HPDE6-E6E7 (cell line): ENCODE measurements around the gene ADGRA1.

Experiments used
- DNase-seq: peaks from one replicate; pipeline ENCODE4 v3.0.0; 2011; ENCODE audit warnings: missing footprints; ENCODE audit errors: extremely low spot score

ADGRA1 gene

DNA sequence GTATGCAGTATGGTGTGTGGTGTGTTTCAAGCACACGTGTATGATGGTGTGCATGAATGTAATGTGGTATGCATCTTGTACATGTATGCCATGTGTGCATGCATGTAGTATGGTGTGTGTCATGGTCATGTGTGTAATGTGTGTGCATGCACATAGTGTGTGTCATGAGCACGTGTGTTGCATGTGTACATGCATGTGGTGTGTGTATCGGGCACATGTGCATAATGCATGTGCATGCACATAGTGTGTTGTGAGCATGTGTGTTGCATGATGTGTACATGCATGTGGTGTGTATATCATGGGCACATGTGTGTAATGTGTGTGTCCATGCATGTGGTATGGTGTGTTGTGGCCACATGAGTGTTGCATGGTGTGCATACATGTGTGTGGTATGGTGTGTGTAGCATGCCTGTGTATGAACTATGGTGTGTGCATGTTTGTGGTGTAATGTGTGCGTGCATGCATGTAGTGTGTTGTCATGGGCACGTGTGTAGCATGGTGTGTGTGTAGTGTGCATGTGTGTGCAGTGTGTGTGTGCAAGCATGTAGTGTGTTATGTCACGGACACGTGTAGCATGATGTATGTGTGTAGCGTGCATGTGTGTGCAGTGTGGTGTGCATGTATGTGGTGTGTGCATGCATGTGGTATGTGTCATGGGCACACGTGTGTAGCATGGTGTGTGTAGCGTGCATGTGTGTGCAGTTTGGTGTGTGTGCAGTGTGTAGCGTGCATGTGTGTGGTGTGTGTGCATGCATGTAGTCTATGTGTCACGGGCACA lies 89.8 kb downstream of the ADGRA1 start:
- no peak for DNase-seq

DNA sequence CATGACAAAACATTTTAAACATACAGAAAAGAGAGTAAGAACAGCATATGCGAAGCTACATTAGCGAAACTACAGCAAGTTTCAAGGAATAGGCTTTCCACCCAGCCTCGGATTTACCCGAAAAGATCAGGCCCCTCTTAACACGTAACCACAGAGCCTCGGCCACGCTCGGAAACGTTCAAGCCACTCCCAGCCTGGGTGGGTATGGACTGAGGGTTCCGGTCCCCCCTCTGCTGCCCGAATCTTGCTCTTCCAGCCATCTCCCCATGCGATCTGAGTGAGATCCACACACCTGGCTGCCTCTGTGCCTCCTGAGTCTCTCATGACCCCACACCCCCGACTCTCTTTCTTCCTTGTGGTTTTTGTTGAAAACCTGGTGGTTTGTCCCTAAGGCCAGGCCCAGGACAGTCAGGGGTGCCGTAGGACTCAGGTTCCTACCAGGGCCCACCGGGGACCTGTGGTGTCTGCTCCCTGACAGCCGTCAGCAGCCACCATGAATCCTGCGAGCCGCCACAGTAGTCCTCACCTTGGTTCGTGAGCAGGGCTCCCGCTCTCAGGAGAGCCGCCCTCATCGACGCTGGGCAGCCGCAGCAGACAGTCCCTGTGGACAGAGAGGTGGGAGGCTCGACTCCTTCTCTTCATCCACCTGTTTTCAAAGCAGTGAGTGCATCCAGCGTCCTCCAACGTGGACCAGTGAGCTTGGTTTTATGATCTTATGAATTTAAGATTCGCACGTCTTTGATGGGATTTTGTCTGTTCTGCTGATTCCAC lies 90.8 kb downstream of the ADGRA1 start:
- DNase-seq: no peak

DNA sequence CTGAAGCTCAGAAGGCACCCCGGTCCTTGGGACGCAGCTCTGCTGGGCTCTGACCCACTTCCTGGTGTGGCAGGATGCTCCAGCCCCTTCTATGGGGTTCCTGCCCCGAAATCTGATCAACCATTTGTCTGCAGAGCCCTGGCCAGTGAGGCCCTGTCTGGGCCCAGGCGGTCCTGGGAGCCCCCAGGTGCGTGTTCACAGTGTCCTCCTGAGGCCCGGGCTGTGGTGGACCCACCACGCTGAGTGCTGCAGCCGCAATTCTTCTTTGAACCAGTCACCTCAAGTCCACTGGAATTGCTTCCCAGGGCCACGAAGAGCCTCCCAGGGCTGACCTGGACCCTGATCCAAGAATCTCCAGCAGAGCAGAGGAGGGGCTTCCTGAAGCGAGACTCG lies 91.4 kb downstream of the ADGRA1 start:
- DNase-seq: no peak

DNA sequence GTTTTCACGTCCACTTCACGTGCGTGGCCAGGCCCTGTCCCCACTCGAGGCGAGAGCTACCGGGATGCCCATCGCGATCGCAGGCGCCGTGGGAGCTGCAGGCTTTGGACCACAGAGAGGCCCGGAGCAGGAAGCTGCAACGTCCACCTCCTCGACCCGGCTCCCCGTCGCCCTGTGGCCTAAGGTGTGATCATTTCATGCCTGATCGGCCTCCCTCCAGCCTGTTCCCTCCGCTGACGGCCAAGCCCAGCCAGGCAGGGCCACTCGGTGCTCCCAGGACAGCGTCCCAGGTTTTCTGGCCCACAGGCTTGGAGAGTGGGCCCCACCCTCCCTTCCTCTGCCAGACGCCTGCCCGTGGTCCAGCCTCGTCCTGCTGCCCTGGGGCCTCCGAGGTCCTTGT lies 91.9 kb downstream of the ADGRA1 start:
- DNase-seq: no peak

DNA sequence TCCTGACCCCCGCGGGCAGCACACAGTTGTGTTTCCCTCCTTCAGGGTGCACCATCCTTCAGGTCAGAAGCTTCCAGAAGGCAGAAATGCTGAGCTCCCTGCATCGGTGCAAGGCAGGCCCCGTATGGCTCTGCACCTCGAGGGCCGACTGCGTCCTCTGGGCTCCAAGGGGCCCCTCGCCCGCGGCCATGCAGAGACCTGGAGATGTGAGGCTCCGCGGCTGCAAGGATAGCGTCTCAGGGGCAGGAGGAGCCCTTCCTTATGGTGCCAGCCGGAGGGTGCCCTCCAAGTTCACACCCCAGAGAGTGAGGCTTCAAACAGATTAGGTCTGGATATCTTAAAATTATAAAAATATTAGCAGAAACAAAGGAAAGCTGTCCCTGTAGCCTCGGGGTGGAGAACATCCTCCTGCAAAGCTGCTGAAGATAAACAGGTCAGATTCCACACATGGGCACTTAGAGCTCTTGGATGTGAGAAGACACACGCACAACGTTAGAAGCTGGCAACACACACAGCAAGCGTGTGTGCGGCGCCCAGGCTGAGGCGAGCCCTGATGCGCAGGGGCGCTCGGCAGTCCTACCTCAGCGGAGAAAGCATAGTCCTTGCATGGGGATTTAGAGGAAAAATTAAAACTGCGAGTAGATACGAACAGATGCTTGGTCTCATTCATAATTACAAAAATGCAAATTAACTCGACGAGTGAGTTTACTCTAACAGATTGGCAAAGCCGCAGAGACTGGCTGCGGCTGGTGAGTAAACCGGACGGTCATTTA lies 92.7 kb downstream of the ADGRA1 start:
- DNase-seq: no peak

DNA sequence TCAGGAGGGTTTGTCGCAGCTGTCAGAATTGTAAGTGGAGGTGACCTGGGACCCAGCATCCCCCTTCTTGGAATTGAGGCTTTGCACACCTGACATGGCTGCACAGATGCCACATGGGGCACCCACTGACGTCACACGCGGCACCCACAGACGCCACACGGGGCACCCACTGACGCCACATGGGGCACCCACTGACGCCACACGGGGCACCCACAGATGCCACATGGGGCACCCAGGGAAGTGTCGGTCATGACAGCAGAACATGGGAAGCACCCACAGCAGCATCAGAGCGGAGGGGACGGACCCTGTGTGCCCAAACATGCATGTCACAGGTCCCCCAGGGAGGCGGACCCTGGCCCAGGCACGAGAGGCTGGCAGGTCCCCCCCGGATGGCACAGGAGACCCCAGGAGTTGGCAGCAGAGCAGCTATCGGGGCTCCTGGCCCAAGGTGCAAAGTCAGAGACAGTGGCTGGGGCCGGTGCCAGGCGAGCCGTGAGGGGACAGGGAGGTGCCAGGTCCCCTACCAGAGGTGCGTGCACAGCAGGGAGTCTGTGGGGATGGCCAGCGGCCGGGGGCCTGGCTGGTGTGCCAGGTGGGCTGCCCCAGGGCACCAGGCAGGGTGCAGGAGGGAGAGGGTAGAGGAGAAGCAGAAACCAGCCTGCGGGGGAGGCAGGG lies 93.4 kb downstream of the ADGRA1 start:
- DNase-seq: no peak
